PC-3 (cell line): ENCODE data around the gene SLC1A2.

Source experiments
- EZH2 ChIP-seq: fragments of 300-600 bp; sonication (generic); IDR thresholded peaks from one replicate; pipeline ENCODE4 v1.6.1; 2017; ENCODE audit warnings: antibody characterized with exemption, mild to moderate bottlenecking, low read length; ENCODE audit not compliant: unreplicated experiment
- TF ChIP-seq, protein P1 (sequence below): fragments of 300-600 bp; sonication (generic); conservative IDR thresholded peaks from 2 replicates; pipeline ENCODE4 v1.5.1; 2017; ENCODE audit warnings: antibody characterized with exemption, low read depth, mild to moderate bottlenecking, low read length

DNA sequence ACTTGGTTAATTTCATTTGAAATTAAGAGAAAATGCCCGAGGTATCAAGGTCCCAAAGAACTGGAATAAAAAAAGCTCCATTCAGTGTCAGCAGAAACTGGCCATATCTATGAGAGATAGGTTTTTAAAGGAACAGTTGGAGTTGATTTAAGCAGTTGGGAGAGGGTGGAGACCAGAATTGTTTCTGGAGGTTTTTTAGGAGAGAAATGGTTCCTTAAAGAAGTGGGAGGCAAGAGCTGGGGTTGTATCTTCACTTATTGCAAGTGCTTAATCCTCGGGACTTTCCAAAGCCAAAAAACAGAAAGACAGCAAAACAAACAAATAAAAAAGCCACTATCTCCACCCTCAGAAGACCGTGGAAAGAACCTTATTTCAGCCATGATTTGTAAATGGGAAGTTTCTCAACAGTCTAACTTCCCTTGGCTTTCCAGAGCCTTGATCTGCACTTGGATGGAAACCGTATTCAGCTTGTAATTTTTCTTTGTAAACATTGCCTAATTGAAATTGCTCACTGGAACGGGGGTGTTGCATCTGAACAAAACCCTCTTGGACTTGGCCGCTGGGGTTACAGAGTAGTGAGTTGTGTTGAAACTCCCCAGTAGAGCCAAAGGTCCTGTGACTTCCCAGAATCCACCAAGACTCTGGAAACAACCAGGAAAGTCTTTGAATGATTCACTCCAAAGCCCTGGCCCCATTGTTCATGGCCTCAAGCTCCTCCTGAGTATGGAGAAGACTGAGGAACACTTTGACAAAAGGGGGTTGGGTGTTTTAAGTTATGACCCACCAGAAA, 115.6 kb downstream of the SLC1A2 start:
- TF ChIP-seq, protein P1, sequence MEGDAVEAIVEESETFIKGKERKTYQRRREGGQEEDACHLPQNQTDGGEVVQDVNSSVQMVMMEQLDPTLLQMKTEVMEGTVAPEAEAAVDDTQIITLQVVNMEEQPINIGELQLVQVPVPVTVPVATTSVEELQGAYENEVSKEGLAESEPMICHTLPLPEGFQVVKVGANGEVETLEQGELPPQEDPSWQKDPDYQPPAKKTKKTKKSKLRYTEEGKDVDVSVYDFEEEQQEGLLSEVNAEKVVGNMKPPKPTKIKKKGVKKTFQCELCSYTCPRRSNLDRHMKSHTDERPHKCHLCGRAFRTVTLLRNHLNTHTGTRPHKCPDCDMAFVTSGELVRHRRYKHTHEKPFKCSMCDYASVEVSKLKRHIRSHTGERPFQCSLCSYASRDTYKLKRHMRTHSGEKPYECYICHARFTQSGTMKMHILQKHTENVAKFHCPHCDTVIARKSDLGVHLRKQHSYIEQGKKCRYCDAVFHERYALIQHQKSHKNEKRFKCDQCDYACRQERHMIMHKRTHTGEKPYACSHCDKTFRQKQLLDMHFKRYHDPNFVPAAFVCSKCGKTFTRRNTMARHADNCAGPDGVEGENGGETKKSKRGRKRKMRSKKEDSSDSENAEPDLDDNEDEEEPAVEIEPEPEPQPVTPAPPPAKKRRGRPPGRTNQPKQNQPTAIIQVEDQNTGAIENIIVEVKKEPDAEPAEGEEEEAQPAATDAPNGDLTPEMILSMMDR: no peak
- TF ChIP-seq EZH2: no peak
